Activated gamma-delta T cell (primary cell): ENCODE measurements around the gene C1orf159.
A peak's percentile ranks its signal among the peaks of the same experiment; 100 is the strongest.

Source experiments
- DNase-seq: peaks from one replicate; lab custom pipeline; 2025; lab: John Stamatoyannopoulos, UW

The C1orf159 gene

DNA sequence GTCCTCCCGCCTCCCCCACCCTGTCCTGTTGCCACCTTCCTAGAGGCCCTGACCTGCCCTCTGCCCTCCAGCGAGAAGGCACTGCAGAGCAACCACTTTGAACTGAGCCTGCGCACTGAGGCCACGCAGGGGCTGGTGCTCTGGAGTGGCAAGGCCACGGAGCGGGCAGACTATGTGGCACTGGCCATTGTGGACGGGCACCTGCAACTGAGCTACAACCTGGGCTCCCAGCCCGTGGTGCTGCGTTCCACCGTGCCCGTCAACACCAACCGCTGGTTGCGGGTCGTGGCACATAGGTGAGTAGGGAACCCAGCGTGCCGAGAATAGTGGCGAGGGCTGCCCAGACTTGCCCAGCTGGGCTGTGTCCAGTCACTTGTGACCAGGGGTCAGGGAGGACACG is 62.2 kb downstream of the C1orf159 start:
- no peak for DNase-seq

DNA sequence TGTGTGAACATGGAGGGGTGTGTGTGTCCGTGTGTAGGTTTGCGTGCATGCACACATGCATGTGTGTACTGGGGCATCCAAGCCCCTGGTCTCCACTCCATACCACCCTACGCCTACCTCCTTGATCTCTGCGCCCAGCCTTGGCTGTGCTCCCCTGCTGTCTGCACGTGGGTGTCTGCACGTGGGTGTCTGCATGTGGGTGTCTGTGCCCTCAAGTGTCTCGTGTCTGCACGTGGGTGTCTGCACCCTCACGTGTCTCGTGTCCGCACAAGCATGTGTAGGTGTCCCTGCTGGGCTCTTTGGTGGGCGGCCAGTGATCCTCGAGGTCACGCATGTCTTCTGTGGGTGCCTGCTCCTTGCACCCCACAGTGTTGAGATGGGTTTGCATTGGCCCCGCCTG is 62.9 kb downstream of the C1orf159 start:
- no peak for DNase-seq

DNA sequence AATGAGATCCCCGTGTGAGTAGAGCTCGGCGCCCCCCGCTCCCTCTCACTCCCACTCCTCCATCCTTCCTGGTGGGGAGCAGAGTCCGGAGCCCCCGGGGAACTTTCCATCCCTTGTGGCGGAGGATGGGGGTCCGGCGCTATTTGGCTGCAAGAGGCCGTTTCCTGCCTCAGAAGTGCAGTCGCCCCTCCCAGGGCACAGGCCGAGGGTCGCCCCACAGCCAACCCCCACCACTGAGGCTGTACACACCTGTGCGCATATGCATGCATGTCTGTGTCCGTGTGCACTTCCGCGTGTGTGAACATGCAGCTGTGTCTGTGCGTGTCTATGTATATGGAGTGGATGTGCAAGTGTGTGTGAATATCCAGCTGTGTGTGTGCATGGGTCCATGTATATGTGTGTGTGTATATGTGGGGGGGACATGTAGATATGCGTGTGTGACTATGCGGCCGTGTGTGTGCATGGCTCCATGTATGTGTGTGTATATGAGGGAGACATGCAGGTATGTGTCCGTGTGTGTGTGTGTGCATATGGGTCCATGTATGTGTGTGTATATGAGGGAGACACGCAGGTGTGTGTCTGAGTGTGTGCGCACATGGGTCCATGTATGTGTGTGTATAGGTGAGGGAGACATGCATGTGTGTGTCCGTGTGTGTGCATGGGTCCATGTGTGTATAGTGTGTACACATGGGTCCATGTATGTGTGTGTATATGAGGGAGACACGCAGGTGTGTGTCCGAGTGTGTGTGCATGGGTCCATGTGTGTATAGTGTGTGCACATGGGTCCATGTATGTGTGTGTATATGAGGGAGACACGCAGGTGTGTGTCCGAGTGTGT is 63.7 kb downstream of the C1orf159 start:
- DNase-seq, result no peak

DNA sequence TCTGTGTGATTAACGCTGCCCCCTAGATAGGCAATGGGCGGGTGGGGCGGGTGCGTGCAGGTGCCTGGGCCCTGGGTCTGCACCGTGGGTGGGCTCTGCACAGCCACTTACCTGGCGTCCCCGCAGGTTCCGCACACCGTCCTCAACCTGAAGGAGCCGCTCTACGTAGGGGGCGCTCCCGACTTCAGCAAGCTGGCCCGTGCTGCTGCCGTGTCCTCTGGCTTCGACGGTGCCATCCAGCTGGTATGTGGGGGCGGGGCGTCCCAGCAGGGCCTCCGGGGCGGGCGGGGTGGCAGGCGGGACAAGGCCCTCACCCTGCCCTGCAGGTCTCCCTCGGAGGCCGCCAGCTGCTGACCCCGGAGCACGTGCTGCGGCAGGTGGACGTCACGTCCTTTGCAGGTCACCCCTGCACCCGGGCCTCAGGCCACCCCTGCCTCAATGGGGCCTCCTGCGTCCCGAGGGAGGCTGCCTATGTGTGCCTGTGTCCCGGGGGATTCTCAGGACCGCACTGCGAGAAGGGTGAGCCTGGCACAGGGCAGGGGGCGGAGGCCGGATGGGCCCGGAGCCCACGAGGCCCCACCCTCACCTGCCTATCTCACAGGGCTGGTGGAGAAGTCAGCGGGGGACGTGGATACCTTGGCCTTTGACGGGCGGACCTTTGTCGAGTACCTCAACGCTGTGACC is 64.6 kb downstream of the C1orf159 start:
- DNase-seq, result no peak

DNA sequence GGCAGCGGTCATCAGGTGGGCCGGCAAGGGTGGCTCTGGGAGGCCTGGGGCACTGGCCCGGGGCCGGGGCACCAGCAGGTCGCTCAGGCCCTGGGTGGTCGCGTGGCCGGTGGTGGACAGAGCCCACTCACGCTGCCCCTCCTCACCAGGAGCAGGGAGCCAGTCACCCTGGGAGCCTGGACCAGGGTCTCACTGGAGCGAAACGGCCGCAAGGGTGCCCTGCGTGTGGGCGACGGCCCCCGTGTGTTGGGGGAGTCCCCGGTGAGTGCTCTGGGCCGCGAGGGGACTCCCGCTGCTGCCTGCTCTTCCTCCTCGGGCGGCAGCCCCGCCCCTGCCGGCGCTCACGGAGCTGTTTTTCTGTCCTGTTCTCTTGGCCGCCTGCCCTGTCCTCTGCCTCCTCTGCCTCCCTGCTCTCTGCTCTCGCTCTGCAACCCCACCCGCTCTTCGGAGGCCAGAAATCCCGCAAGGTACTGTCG is 65.3 kb downstream of the C1orf159 start:
- DNase-seq, result no peak

DNA sequence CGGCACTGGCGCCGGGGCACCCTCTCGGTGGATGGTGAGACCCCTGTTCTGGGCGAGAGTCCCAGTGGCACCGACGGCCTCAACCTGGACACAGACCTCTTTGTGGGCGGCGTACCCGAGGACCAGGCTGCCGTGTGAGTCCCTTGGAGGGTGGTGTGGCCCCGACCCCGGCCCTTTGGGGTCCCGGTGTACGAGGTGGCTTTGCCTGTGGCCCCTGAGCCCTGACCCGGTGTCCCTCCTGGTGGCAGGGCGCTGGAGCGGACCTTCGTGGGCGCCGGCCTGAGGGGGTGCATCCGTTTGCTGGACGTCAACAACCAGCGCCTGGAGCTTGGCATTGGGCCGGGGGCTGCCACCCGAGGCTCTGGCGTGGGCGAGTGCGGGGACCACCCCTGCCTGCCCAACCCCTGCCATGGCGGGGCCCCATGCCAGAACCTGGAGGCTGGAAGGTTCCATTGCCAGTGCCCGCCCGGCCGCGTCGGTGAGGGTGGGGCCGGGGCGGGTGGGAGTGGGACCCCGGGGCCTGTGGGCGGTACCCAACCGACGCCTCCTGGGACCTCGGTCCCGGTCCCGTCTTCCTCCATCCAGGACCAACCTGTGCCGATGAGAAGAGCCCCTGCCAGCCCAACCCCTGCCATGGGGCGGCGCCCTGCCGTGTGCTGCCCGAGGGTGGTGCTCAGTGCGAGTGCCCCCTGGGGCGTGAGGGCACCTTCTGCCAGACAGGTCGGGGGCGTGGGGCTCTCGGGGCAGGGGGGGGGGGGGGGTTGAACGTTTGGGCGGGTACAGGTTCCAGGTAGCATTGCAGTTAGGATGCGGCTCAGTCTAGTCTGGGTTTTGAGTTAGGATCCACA is 66.3 kb downstream of the C1orf159 start:
- DNase-seq, result no peak

DNA sequence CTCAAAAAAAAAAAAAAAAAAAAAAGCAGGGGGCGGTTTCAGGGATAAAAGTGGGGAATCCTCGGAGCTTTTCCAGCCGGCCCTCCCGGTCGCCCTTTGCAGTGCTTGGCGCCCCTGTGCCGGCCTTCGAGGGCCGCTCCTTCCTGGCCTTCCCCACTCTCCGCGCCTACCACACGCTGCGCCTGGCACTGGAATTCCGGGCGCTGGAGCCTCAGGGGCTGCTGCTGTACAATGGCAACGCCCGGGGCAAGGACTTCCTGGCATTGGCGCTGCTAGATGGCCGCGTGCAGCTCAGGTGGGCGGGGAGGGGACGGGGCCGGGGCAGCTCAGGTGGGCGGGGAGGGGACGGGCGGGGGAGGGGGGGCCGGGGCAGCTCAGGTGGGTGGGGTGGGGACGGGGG is 67.1 kb downstream of the C1orf159 start:
- DNase-seq, result no peak

DNA sequence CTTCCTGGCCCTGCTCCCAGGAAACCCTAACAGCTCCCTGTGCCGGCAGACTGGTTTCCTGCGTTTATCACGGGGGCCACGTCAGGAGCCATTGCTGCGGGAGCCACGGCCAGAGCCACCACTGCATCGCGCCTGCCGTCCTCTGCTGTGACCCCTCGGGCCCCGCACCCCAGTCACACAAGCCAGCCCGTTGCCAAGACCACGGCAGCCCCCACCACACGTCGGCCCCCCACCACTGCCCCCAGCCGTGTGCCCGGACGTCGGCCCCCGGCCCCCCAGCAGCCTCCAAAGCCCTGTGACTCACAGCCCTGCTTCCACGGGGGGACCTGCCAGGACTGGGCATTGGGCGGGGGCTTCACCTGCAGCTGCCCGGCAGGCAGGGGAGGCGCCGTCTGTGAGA is 67.9 kb downstream of the C1orf159 start:
- DNase-seq, result no peak

DNA sequence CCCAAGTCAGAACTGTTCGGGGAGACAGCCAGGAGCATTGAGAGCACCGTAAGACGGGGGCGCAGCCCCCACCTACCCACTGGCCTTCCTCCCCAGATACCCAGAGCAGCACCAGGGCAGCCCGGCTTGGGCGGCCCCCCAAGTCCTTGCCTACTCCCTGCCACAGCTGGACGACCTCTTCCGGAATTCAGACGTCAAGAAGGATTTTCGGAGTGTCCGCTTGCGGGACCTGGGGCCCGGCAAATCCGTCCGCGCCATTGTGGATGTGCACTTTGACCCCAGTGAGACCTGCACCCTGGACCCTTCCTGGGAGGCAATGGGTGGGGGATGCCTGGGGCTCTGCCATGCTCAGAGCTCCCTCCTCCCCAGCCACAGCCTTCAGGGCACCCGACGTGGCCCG is 68.5 kb downstream of the C1orf159 start:
- no peak for DNase-seq

DNA sequence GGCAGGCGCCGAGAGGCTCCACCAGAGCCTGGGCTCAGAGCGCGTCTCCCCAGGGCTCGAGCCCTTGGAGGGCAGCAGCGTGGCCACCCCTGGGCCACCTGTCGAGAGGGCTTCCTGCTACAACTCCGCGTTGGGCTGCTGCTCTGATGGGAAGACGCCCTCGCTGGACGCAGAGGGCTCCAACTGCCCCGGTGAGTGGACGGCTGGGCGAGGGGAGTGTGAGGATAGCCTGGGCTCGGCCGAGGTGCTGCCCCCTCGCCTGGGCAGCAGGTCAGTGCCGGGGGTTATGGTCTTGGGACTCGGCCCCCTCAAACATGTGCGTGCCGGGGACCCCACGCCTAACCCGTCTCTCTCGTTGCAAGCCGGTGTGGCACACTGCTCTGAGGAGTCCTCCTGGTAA is 69.1 kb downstream of the C1orf159 start:
- DNase-seq, result no peak

DNA sequence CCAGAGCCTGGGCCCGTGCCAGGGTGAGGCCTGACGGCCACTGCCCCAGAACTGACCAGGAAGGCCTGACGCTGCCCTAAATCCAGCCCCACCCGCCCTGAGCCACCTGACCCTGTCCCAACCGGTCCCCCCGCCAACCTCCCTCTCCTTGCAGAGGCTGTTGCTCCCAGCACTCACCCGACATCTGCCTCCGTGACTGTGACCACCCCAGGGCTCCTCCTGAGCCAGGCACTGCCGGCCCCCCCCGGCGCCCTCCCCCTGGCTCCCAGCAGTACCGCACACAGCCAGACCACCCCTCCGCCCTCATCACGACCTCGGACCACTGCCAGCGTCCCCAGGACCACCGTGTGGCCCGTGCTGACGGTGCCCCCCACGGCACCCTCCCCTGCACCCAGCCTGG is 69.6 kb downstream of the C1orf159 start:
- DNase-seq, result no peak

DNA sequence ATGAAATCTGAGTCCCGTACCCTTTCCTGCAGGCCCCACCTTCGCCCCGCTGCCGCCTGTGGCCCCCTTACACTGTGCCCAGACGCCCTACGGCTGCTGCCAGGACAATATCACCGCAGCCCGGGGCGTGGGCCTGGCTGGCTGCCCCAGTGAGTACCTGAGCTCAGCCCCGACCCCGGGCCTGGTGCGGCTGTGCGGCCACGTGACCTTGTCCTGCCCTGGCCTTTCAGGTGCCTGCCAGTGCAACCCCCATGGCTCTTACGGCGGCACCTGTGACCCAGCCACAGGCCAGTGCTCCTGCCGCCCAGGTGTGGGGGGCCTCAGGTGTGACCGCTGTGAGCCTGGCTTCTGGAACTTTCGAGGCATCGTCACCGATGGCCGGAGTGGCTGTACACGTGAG is 70.8 kb downstream of the C1orf159 start:
- no peak for DNase-seq

DNA sequence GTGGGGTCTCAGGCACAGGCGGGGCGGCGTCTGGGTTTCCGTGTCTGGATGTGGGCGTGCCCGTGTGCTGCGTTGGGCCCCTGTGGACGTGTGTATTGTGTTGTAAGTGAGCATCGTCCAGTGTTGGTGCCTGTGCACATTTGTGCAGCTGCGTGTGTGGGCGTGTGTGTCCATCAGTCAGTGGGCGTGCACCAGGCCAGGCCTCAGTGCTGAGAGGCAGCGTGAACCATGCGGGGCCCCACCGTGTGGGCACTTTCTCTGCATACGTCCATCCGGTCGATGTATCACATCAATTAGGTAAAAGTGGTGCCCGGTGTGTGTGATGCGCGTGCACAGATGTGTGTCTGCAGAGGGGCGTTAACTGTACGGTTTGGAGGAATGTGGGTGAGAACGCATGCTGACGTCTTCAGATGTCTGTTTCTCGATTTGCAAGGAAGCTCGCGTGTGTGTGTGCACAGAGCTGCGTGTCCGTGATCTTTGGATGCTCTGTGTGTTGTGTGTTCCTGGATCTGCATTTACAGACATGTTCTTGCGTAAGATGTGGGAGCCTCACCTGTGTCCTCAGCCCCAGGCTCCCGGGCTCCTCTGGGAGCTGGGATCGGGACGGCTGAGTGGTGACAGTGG is 71.3 kb downstream of the C1orf159 start:
- no peak for DNase-seq

DNA sequence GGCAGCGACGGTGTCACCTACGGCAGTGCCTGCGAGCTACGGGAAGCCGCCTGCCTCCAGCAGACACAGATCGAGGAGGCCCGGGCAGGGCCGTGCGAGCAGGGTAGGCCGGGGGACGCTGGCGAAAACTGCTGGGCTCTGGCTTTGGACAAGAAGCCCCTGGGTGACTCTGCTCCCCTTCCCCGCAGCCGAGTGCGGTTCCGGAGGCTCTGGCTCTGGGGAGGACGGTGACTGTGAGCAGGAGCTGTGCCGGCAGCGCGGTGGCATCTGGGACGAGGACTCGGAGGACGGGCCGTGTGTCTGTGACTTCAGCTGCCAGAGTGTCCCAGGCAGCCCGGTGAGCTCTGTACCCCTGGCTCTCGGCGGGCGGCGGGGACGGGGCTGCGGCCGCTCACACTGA is 72.0 kb downstream of the C1orf159 start:
- no peak for DNase-seq

DNA sequence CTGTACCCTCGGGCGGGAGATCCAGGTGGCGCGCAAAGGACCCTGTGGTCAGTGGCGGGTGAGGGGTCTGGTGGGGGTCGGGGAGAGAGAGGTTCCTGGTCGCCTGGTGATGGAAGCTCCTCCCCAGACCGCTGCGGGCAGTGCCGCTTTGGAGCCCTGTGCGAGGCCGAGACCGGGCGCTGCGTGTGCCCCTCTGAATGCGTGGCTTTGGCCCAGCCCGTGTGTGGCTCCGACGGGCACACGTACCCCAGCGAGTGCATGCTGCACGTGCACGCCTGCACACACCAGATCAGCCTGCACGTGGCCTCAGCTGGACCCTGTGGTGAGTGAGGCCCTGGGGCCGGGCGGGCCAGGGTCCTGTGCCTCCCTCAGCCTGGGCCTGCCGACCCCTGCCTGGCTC is 72.5 kb downstream of the C1orf159 start:
- DNase-seq, result no peak

DNA sequence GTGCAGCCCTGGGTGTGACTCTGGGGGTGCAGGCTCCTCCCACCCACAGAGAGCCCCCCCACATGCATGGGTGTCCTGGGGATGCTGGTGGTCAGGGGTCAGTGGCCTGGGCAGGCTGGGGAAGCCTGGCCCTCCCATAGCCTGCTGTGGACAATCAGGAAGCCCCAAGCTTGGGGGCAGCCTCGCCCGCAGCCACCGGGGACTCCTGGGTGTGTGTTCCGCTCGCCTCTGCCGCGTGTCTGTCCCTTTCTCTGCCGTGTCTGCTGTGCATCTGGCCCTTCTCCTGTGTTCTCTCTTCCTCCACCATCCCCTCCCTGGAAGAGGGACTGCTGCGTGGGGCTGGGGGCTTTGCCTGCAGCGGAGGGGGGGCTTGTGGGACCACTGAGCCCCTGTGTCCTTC is 73.1 kb downstream of the C1orf159 start:
- DNase-seq, result no peak

DNA sequence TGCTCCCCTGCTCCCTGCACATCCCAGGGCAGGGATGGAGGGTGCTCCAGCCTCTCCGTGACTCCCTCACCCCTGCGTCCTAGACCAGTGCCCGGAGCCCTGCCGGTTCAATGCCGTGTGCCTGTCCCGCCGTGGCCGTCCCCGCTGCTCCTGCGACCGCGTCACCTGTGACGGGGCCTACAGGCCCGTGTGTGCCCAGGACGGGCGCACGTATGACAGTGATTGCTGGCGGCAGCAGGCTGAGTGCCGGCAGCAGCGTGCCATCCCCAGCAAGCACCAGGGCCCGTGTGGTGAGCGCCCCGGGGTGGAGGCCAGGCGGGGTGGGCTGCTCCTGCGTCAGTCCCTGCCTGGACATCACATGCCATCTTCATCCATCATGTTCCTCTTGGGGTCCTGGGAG is 74.0 kb downstream of the C1orf159 start:
- DNase-seq, result no peak

DNA sequence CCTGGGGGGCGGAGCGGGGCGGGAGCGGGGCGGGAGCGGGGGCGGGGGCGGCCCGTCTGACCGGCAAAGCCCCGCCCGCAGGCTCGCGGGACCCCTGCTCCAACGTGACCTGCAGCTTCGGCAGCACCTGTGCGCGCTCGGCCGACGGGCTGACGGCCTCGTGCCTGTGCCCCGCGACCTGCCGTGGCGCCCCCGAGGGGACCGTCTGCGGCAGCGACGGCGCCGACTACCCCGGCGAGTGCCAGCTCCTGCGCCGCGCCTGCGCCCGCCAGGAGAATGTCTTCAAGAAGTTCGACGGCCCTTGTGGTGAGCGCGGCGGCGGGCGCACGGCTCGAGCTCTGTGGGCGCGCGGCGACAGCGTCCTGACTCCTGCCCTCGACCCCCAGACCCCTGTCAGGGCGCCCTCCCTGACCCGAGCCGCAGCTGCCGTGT is 74.8 kb downstream of the C1orf159 start:
- no peak for DNase-seq

DNA sequence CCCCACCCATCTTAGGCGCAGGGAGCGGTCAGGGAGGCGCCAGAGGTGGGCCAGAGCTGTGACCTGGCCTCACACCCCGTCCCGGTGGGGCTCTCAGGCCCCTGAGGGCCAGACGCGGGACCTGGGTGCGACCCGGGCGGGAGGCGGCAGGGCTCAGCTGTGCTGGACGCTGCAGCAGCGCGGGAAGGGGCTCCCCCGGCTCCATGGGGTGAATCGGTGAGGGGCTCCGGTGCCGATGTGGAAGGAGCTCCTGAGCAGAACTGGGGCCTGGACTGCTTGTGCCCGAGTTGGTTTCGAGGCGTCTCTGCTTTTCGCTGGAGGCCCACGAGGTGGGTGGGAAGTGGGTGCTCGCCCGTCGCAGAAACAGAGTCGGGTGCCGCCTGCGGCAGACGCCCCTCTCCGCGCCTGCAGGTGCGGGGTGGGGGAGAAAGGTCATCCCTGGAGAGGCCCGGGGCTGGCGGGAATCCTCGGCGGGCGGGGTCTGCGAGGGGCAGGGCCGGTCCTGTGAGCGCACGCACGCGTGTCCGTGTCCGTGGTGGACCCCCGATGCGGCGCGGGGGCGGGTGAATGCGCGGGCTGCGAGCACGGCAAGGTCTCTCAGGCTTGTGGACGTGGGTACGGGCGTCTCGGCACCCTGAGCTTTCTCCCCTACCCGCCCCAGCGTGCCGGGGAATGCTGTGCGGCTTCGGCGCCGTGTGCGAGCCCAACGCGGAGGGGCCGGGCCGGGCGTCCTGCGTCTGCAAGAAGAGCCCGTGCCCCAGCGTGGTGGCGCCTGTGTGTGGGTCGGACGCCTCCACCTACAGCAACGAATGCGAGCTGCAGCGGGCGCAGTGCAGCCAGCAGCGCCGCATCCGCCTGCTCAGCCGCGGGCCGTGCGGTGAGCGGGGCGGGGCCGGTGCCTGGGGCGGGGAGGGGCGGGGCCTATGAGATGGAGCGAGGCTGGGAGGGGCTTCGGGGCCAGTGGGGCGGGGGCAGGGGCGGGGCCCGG is 75.6 kb downstream of the C1orf159 start:
- DNase-seq, result peak; percentile 78

DNA sequence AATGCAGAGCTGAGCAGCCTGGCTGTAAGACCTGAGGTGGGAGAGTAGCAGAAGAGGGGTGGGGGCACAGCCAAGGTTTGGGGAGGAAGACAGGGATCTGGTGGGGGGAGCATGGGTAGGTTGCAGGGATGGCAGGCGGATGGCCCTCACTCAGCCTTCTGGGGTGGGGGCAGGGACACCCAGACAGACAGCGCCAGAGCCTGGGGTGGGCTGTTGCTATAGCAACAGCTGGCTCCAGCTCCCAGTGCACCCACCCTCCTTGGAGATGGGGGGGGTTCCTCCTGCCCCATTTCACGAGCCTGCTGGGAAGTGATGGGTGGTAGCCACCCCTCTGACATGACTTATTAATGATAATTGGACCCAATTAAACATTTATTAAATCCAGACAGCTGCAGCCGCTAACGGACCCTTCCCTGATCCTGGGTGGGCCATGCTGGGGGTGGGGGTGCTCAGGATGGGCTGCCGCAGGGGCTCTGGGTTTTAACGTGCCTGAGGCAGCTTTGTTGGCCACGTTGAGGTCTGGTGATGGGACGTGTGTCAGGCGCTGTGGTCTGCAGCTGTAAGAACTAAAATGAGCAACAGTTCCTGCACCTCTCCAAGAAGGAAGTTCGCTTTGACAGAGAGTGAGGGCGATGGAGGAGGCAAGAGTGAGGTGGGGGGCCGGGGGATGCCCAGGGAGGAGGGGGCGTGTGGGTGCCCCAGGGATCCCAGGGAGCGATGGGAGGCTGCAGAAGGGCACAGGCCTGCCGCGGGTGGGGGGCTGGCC is 76.6 kb downstream of the C1orf159 start:
- no peak for DNase-seq
